Embryonic facial prominence (tissue), 1 donor: Measurements from ENCODE around the gene TOPAZ1.

Experiments used
- DNase-seq: peaks from one replicate; pipeline ENCODE4 v3.0.0-alpha.2; 2016; ENCODE audit errors: extremely low spot score

TOPAZ1 gene

DNA sequence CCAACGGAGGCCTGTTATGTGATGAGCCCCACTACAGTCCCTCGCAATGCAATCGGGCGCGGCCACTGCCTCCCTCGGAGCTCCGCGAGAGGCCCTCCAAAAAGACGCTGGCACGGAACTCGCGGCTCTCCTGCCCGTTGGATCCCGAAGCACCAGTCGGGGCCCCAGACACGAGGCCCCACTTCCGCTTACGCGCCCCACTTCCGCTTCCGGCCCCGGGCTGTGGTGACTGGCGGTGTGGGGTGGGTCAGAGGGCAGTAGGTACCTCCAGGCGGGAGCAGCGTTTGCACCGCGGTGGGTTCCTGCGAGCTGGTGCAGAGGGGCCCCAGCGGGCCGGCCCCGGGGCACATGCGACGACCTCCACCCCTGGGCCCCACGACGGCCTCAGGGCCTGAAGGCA is at the start of gene TOPAZ1:
Gene TOPAZ1 (plus strand): TSS at position 181 of the 400 bp plus-strand sequence. CDS start 168 bp downstream, at position 349.
- no peak for DNase-seq

DNA sequence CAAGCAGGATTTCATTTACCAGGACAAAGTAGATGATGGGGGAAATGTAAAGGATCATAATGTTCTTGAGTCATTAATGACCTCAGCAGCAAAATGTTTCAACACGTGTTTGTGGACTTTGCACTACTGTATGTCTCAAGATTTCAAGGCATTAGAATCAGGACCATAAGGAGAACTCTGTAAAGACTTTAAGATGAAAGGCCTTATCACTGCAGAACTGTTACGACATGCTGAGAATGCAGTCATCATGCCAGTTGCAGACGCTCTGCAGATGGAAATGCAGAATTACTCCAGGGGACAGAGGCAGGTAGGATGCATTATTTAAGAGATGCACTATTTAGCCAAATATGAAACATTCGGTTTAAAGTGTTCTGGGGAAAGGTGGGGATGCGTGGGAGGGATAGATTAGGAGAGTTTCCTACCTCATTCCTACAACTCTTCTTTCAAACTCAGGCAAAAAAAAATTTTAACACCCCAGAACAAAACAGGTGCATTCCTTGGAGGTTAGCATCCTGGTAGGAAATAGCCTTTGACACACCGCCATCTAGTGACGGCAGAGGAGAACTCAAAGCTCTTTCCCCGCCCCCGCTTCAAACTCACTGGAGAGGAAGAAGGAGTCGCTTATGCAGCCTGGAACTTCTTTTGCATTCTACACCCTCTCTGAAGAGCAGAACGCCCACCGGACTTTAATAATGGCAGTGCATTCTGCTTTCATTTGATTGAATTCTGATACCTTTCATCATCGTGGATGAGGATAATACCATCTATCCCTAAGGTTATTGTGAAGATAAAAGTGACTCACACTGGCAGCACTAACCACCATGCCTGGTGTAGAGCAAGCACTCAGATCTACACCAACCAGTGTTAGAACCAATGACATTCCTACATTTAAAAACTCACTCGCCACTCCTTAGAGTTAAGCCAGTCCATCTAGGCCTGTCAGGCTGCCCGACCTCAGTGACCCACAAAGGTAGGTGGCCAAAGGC is 43.1 kb upstream of the TOPAZ1 start:
- DNase-seq: peak; percentile 28

GRCh38 chr3:44206261-44206660 is 35.4 kb upstream of the TOPAZ1 start:
- no peak for DNase-seq

DNA sequence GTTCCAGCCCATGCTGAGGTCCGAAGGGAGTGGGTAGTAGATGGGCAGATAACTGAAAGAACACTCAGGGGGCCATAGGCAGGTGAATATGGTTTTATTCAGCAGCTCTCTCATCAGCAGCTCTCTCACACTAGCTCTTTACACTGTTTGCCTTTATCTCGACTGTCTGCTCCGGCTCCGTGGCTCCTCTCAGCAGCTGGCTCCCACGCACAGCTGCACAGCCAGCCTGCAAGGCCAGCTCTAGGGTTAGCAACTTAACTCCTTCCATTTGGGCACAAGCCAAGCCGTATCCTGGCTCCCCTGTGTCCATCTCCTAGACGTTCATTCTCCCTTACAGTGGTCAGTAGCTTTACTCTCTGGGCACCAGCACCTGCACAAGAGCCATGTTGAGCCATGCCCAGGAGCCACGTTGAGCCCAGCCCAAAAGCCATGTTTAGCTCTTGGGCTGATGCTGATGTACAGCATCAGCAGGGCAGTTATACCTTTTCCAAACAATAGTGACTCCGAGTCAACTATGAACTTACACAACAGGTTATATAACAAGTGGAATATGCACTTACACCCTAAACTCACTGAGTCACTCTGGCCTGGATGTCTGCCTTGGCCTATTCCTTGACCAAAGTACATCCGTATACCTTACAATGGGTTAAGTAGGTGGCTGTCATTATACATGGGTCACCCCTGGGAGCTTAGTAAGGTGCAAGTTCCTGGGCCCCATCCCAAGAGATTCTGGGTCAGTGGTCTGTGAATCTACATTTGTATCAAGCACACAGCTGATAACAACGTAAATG is 34.6 kb upstream of the TOPAZ1 start:
- no peak for DNase-seq

GRCh38 chr3:44208086-44208485 is 33.6 kb upstream of the TOPAZ1 start:
- no peak for DNase-seq

DNA sequence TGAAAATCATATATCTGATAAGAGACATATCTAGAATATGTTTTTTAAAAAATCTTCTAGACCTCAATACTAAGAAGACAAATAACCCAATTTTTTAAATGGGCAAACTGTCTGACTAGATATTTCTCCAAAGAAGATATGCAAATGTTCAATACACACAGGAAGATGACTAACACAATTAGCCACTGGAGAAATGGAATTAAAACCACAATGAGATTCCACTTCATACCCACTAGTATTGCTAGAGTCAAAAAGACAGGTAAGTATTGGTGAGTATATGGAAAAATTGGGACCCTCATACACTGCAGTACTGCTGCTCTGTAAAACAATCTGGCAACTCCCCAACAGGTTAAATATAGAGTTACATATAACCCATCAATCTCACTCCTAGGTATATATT is 33.1 kb upstream of the TOPAZ1 start:
- DNase-seq: no peak

GRCh38 chr3:44210967-44211366 is 30.7 kb upstream of the TOPAZ1 start:
- no peak for DNase-seq

GRCh38 chr3:44222337-44222736 is 19.3 kb upstream of the TOPAZ1 start:
- DNase-seq: no peak

DNA sequence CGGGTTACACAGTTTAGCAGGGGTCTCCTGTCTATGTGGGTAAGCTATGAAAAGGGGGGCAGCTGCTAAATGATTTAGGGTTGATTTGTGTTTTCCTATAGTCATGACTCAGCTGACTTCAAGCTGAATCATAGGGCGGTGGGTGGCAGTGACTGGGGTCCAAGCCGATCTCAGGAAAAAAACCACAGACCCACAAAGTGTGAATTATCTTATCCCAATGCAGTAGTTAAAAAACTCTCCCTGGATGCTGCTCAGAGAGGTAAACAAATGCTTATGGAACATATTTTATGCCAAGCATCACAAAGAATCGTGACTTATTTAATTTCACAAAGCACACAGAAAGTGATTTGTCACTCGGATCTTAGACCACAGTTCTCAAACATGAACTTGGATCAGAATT is 18.4 kb upstream of the TOPAZ1 start:
- no peak for DNase-seq

GRCh38 chr3:44224131-44224530 is 17.6 kb upstream of the TOPAZ1 start:
- no peak for DNase-seq

DNA sequence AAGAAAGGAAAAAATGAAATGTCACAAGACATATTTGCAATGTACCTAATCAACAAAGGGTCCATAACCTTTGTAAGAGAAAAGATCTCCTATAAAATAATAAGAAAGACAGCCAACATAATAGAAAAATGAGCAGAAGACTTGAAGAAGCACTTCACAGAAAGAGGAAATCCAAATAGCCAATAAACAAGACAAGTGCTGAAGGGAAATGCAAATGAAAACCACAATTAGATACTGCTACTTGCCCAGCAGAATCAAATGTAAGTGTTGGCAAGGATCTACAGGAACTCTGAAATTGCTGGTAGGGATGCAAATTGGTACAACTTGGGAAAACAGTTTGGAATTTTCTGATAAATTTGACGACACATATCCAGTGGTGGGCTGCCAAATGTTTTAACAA is 15.1 kb upstream of the TOPAZ1 start:
- no peak for DNase-seq

DNA sequence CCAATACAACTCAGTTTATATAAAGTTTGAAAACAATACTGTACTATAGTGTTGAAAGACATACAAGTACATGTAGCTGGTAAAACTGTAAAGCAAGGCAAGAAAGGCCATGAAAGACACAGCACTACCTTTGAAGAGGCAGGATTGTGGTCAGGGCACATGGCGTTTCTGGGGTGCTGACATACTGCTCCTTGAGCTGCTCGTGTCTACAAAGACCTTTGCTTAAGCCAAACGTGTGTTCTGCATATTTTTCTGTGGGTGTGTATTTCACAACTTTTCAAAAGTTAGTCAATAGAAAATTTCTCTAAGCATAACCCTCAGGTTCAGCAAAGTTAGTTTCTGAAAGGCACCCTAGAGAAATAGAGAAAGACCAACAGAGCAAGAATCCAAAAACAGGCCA is 14.1 kb upstream of the TOPAZ1 start:
- DNase-seq: no peak

- DNase-seq: no peak
Measured at GRCh38 chr3:44228900-44229299, 12.8 kb upstream of the TOPAZ1 start.

DNA sequence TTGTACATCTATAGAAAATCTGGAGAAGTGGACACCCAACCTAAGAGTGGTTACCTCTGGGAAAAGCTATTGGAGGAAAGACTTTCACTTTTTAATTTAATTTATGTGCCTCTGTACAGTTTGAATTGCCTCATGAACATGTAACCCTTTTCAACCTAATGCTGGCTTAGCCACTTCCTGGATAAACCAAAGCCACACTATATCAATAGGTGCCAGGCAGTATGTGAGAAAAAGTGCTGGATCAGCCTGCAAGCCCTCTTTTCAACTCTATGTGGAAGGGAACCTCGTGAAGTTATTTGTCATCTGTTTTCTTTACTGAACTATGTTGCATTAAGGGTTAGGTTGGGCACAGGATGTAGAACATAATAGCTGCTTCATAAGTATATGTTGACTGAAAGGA is 9.3 kb upstream of the TOPAZ1 start:
- DNase-seq: no peak

GRCh38 chr3:44234648-44235268 is 6.9 kb upstream of the TOPAZ1 start:
- no peak for DNase-seq

GRCh38 chr3:44235604-44236484 is 5.8 kb upstream of the TOPAZ1 start:
- peak; percentile 56 for DNase-seq

GRCh38 chr3:44236485-44236908 is 5.2 kb upstream of the TOPAZ1 start:
- DNase-seq: no peak

- DNase-seq: no peak
Measured at GRCh38 chr3:44237161-44237560, 4.5 kb upstream of the TOPAZ1 start.

DNA sequence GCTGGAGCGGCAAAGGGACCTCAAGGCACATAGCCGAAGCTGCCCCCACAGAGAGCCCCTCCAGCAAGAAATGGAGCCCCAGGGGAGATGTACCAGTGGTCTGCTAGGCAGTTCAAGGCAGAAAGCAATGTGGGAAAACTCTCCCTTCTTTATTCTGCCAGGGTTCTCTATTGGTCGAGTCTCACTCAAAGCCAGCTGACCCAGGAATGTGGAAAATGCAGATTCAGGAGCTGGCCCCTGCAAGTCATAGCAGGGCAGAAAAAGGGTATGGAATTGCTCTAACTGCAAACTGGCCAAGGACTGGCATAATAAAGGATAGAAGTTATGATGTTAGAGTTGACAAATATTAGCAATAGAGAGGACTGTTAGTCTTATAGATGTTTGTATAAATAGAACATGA is 4.0 kb upstream of the TOPAZ1 start:
- DNase-seq: no peak

GRCh38 chr3:44238889-44239288 is 2.8 kb upstream of the TOPAZ1 start:
- DNase-seq: no peak

GRCh38 chr3:44240061-44240460 is 1.6 kb upstream of the TOPAZ1 start:
- no peak for DNase-seq
